GM19463 (cell line): ENCODE measurements around the gene POLK.

Experiments used
- ATAC-seq: cut with Tn5 transposase; IDR thresholded peaks from one replicate; pipeline ENCODE4 v1.9.1; 2021; ENCODE audit warnings: mild to moderate bottlenecking, moderate library complexity; ENCODE audit not compliant: unreplicated experiment

Gene POLK

DNA sequence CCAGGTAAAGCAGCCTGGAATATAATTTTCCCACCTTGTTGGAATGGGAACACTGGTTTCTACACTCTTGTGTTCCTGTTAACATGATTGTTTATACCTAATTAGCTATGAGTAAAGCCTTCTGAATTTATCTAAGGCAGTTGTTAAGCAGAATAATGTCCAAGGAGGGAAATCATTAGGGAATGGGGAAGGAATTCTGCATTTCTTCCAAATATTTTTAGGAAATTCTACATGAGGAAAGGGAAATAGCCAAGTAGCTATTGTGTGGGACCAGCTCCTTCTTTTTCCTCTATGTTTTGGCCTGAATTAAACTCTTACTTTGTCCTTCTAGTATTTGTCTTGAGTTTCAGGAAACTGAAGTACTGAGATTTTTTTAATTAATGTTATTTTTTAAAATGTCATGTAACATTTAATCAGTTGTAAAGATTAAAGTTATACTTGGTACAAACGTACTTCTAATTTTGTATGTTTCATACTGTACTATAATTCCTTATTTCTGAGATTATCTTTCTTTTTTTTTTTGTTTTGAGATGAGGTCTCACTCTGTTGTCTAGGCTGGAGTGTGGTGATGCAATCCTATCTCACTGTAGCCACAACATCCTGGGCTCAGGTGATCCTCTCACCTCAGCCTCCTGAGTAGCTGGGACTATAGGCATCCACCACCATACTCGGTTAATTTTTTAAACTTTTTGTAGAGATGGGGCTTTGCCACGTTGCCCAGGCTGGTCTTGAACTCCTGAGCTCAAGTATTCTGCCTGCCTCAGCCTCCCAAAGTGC, 128.0 kb downstream of the POLK start:
- ATAC-seq: no peak

DNA sequence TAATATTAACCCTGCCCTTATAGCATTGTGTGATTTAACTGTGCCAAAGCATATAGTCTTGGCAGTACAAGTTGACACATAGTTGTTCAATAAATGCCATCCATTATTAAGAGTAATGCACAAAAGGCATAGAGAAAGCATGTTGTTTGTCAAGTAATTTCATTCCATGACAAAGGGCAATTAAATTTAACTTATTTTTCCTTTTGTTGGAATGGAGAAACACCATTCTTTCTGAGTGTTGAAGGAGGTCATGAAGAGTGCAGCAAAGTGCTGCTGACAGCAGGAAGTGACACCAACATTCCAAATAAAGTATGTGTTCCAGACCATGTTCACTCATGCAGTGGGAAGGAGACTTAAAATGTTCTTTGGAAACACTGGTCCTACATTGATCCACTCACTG, 128.7 kb downstream of the POLK start:
- ATAC-seq: no peak

DNA sequence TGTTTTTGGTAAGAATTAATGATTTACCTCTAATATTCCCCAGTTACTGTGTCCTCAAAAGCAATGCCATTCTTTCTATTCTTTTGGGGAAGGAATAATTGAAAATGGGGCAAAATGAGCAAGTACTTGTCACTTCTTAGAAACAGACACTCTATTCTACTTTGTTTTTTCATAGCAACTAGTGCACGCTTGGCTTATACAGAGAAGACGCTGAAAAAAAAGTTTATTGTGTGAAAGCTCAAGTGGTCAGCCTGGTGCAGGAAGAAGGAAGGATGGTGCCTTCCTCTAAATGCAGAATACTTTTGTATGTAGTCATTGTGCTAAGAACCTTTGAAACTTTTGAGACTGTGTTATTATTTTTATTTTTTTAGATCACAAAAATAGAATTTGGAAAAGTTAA, 129.1 kb downstream of the POLK start:
- ATAC-seq: no peak

DNA sequence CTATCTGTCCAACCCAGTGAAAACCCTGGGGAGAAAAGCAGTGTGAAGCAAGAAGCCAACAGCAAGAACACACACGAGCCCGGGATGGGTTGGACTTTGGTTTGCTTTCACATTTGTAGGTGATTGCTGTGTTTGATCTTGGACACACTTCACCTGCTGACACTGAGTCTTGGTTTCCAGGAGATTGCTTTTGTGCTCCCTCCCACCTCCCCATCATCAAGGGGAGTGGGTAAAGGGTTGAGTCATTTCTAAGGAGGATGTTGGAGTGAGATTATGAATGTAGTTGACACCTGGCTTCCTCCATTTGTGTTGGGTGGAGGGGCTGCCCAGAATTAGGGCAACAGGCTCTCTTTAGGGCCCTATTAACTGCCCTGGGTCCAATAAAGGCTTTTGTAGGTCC, 137.0 kb downstream of the POLK start:
- no peak for ATAC-seq
